ENCODE measurements around the gene PARD6B. TPM values are rescaled to one million over a fixed set of nuclear protein-coding genes. Genes with fewer than 3 reads are reported as not detected.
"Not testable (repeated sequence)": the region's sequence is repeated elsewhere in the genome, so short reads cannot be mapped to it uniquely, and the experiment has no call there.

PARD6B gene
- total and polyA plus RNA-seq, 8 donors = 3.1 to 17.8 (median 10.6) TPM

GRCh38 chr20:50799176-50799889, 68.0 kb downstream of the PARD6B start:
- Histone ChIP-seq H3K4me1 (no peaks in the 10 kb centered on the region), H3K27ac (no peak overlapping the region), H3K9me3 (no peaks in the 10 kb centered on the region), H3K36me3 (no peaks in the 10 kb centered on the region), H3K27me3 (no peaks in the 10 kb centered on the region), H3K4me3 (no peak overlapping the region)
- no peak for TF ChIP-seq CTCF (IDR thresholded peaks at IDR 0.05)
- no peak for DNase-seq
- WGBS, 2 donors = 78 to 82% methylated on average over 13 of the region's 13 CpGs
- no peak for FAIRE-seq
- no peak for ATAC-seq
- intact Hi-C loops (cut with DNase I) = loop anchor here in 2 of 3 donors (10.0 kb wide), 4 partner anchors 105 to 505 kb away; no protein-coding TSS in a partner anchor

- H3K9me3 ChIP-seq = no peaks in the 10 kb centered on the region
- FAIRE-seq = no peak
- H3K4me3 ChIP-seq = no peak overlapping the region
- intact Hi-C loops (cut with DNase I) = loop anchor here in 2 of 3 donors (10.0 kb wide), 4 partner anchors 105 to 505 kb away; no protein-coding TSS in a partner anchor
- H3K27ac ChIP-seq = no peak overlapping the region
- TF ChIP-seq CTCF (IDR thresholded peaks at IDR 0.05) = no peak
- H3K4me1 ChIP-seq = no peaks in the 10 kb centered on the region
- DNase-seq = no peak
- ATAC-seq = no peak
- no peaks in the 10 kb centered on the region for H3K27me3 ChIP-seq
- H3K36me3 ChIP-seq = no peaks in the 10 kb centered on the region
- 83 to 92% methylated on average over 8 of the region's 8 CpGs for WGBS, 2 donors
Measured at GRCh38 chr20:50799890-50800550, 68.6 kb downstream of the PARD6B start.

GRCh38 chr20:50800986-50801746, 69.8 kb downstream of the PARD6B start:
- H3K27me3 ChIP-seq; H3K9me3 ChIP-seq; H3K4me1 ChIP-seq; H3K27ac ChIP-seq; H3K36me3 ChIP-seq; DNase-seq; H3K4me3 ChIP-seq; intact Hi-C loops (cut with DNase I); ATAC-seq; FAIRE-seq: not testable (repeated sequence)
- WGBS, 2 donors = 80 to 89% methylated on average over 13 of the region's 13 CpGs

GRCh38 chr20:50801747-50802125, 70.4 kb downstream of the PARD6B start:
- H3K27me3 ChIP-seq = no peaks in the 10 kb centered on the region
- H3K4me1 ChIP-seq = no peaks in the 10 kb centered on the region
- no peak for FAIRE-seq
- intact Hi-C loops (cut with DNase I) = no loop called here
- ATAC-seq = no peak
- H3K27ac ChIP-seq = no peak overlapping the region
- DNase-seq = no peak
- WGBS, 2 donors = 85 to 87% methylated on average over 5 of the region's 5 CpGs
- H3K4me3 ChIP-seq = no peak overlapping the region
- no peaks in the 10 kb centered on the region for H3K36me3 ChIP-seq
- no peaks in the 10 kb centered on the region for H3K9me3 ChIP-seq
- TF ChIP-seq CTCF (IDR thresholded peaks at IDR 0.05) = no peak

- H3K36me3 ChIP-seq = no peaks in the 10 kb centered on the region
- no peak overlapping the region for H3K4me3 ChIP-seq
- ATAC-seq = no peak
- no peaks in the 10 kb centered on the region for H3K9me3 ChIP-seq
- TF ChIP-seq CTCF (IDR thresholded peaks at IDR 0.05) = no peak
- H3K4me1 ChIP-seq = no peaks in the 10 kb centered on the region
- FAIRE-seq = no peak
- 83 to 89% methylated on average over 8 of the region's 8 CpGs for WGBS, 2 donors
- DNase-seq = no peak
- intact Hi-C loops (cut with DNase I) = no loop called here
- no peaks in the 10 kb centered on the region for H3K27me3 ChIP-seq
- no peak overlapping the region for H3K27ac ChIP-seq
Measured at GRCh38 chr20:50802289-50802688, 70.9 kb downstream of the PARD6B start.
